Measurements from ENCODE around the gene CUL4A. TPM values are rescaled to one million over a fixed set of nuclear protein-coding genes. Genes with fewer than 3 reads are reported as not detected.

CUL4A gene
- total RNA-seq, 1 donor from 2014 or later: 57.0 TPM

DNA sequence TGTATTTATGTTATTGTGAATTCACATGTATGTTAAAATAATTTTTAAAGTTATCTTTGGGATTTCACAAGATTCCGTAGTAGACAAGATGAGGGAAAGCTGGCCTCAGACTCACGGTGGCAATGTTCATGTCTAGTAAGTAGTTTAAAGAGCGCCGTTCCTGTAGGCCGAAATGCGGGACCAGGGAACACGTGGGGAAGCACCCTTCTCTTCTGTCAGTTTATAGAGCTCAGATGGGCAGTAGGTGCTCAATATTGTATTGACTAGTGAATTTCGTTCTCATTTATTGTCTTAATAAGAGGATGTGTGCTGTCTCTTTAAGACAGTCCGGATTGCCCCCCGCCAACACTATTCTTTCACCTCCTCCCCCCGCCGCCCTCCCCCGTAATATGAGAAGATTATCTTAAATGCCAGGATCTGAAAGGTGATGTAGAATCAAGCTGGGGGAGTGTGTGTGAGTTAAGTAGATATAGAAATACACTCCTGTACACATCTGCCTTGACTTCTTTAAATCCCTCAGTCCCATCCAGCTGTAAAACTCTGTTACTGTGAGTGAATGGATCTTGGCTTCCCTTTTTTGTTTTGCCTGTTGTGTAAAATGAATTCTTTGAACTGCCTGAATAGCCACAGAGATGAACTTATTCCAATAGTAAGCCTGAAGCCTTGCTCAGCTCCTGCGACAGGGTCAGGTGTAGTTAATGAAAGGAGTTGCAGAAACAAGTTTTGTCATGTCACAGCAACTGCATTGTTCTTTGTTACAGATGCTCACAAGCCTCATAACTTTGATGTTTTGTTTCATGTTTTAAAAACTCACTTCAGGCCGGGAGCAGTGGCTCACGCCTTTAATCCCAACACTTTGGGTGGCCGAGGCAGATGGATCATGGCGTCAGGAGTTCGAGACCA, 88.9 kb downstream of the CUL4A start:
- no peaks in the 10 kb centered on the region for H3K27me3 ChIP-seq
- H3K9me3 ChIP-seq: no peaks in the 10 kb centered on the region
- H3K4me1 ChIP-seq: peaks cover 6% of the 10 kb centered on the region
- H3K4me3 ChIP-seq: peak overlapping the region; percentile 97
- TF ChIP-seq, protein P1, sequence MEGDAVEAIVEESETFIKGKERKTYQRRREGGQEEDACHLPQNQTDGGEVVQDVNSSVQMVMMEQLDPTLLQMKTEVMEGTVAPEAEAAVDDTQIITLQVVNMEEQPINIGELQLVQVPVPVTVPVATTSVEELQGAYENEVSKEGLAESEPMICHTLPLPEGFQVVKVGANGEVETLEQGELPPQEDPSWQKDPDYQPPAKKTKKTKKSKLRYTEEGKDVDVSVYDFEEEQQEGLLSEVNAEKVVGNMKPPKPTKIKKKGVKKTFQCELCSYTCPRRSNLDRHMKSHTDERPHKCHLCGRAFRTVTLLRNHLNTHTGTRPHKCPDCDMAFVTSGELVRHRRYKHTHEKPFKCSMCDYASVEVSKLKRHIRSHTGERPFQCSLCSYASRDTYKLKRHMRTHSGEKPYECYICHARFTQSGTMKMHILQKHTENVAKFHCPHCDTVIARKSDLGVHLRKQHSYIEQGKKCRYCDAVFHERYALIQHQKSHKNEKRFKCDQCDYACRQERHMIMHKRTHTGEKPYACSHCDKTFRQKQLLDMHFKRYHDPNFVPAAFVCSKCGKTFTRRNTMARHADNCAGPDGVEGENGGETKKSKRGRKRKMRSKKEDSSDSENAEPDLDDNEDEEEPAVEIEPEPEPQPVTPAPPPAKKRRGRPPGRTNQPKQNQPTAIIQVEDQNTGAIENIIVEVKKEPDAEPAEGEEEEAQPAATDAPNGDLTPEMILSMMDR (IDR thresholded peaks at IDR 0.05): no peak
- peaks cover 12% of the 10 kb centered on the region for H3K36me3 ChIP-seq
- intact Hi-C loops (cut with DNase I): no loop called here
- peak overlapping the region; percentile 94 for H3K27ac ChIP-seq
- ATAC-seq: no peak
- DNase-seq: no peak

DNA sequence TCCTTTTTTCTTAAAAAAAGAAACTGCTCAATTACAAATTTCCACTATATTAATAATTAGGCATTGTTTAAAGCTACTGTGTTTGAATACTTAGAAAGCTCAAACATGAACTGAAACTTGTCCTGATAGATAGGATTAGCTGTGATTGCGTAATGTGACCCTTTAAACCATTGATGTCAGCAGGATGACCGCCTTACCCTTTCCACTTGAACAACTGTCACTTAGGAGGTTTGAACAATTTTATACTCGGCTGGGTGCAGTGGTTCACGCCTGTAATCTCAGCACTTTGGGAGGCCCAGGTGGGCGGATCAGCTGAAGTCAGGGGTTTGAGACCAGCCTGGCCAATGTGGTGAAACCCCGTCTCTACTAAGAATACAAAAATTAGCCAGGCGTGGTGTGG, 90.5 kb downstream of the CUL4A start:
- intact Hi-C loops (cut with DNase I): no loop called here
- no peak overlapping the region for H3K4me3 ChIP-seq

DNA sequence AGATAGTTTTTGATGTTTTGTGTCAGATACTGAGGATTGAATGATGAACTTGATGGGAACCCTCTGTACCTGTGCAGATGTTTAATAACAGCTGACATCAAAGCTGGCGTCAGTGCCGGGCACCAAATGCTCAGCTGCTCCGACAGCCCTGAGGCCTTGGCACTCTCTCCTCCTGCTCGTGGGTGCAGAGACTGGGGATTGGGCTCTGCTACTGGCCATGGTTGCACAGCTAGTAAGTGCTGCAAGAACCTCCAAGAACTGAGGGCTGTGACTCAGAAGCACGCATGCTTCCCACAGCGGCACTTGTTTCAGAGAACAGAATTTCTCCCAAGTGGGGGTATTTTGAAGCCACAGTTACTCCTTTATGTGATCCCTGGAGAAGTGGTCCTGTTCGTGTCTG, 93.6 kb downstream of the CUL4A start:
- Histone ChIP-seq H3K4me1 (peaks cover 6% of the 10 kb centered on the region), H3K36me3 (peaks cover 25% of the 10 kb centered on the region), H3K9me3 (no peaks in the 10 kb centered on the region), H3K4me3 (no peak overlapping the region), H3K27ac (no peak overlapping the region), H3K27me3 (no peaks in the 10 kb centered on the region)
- DNase-seq (no peak), ATAC-seq (no peak)
- TF ChIP-seq, protein P1 (IDR thresholded peaks at IDR 0.05): no peak
- intact Hi-C loops (cut with DNase I): no loop called here

More for the DNA sequence above, 90.5 kb downstream of the CUL4A start:
- DNase-seq (no peak), ATAC-seq (no peak)
- Histone ChIP-seq H3K9me3 (no peaks in the 10 kb centered on the region), H3K27me3 (no peaks in the 10 kb centered on the region), H3K4me1 (peaks cover 6% of the 10 kb centered on the region), H3K27ac (no peak overlapping the region), H3K36me3 (peaks cover 16% of the 10 kb centered on the region)
- TF ChIP-seq, protein P1 (IDR thresholded peaks at IDR 0.05): no peak

DNA sequence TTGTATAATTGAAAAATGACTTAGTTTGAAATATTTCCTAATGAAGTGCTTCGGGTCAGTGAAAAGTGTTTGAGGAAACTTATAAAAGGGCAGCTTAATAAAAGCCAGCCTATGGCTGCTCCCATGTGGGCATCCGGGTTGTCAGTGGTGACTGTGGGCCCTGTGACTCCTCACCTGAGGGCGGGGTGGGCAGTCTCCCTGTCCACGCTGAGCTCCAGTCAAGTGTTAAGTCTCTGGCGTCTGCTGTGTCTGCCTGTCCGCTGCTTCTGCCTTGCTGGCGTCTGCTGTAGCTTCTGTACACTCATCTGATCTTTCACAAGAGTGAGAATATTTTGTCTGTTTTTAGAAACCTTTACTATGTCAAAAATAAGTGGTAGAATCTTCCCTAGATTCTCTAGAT, 94.7 kb downstream of the CUL4A start:
- Histone ChIP-seq H3K36me3 (peaks cover 27% of the 10 kb centered on the region), H3K27ac (no peak overlapping the region), H3K4me3 (no peak overlapping the region), H3K4me1 (no peaks in the 10 kb centered on the region), H3K27me3 (no peaks in the 10 kb centered on the region), H3K9me3 (no peaks in the 10 kb centered on the region)
- intact Hi-C loops (cut with DNase I): no loop called here
- no peak for DNase-seq
- TF ChIP-seq, protein P1 (IDR thresholded peaks at IDR 0.05): no peak
- no peak for ATAC-seq

DNA sequence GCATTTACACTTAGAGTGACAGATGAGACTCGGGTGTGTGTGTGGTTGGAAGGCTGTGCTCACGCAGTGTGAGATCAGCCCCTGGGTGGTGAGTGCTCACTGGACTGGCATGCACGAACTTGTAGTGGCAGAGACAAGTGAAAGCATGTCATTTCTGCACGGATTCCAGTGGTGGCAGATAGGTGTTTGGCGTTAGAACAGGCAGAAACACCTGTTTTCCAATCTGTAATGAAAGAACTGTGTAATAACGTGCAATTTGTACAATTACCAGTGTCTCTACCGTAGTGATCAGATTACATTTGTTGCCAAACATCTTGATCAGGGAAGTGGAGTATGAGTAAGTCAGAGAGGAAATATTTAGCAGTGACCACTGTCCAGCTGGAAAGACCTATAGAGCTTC, 95.8 kb downstream of the CUL4A start:
- Histone ChIP-seq H3K27me3 (no peaks in the 10 kb centered on the region), H3K36me3 (peaks cover 38% of the 10 kb centered on the region), H3K9me3 (no peaks in the 10 kb centered on the region), H3K4me3 (no peak overlapping the region), H3K4me1 (no peaks in the 10 kb centered on the region), H3K27ac (no peak overlapping the region)
- intact Hi-C loops (cut with DNase I): no loop called here
- DNase-seq (no peak), ATAC-seq (no peak)
- TF ChIP-seq, protein P1 (IDR thresholded peaks at IDR 0.05): no peak

All from upper lobe of right lung (tissue), 1 donor.